Effector CD8-positive, alpha-beta T cell (primary cell): Measurements from ENCODE around the gene RGR.
A peak's percentile ranks its signal among the peaks of the same experiment; 100 is the strongest.
"Not testable (repeated sequence)": the region's sequence is repeated elsewhere in the genome, so short reads cannot be mapped to it uniquely, and the experiment has no call there.

Experiments used
- DNase-seq: peaks from one replicate; lab custom pipeline; 2025; lab: John Stamatoyannopoulos, UW

RGR gene

DNA sequence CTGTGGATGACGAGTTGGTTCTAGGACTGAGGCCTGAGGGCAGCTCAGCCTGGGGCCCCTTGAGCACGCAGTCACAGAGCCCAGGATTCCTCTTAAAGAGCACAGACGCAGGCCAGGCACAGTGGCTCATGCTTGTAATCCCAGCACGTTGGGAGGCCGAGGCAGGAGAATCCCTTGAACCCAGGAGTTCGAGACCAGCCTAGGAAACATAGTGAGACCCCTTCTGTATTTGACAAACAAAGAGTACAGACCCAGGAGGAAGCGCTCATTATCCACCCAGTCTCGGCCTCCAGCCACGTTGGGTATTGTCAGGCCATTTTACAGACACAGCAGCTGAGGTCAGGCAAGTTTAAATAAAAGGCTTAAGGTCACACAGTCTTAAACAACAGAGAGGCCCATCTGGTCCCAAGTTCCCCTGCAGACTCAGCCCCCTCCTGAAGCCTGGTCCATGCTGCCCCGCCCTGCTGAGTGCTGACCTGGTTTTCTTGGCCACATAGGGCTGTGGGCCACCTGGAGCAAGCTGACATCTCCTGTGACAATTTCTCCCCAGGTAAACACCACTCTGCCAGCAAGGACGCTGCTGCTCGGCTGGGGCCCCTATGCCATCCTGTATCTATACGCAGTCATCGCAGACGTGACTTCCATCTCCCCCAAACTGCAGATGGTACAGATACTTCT lies 12.6 kb downstream of the RGR start:
- no peak for DNase-seq

DNA sequence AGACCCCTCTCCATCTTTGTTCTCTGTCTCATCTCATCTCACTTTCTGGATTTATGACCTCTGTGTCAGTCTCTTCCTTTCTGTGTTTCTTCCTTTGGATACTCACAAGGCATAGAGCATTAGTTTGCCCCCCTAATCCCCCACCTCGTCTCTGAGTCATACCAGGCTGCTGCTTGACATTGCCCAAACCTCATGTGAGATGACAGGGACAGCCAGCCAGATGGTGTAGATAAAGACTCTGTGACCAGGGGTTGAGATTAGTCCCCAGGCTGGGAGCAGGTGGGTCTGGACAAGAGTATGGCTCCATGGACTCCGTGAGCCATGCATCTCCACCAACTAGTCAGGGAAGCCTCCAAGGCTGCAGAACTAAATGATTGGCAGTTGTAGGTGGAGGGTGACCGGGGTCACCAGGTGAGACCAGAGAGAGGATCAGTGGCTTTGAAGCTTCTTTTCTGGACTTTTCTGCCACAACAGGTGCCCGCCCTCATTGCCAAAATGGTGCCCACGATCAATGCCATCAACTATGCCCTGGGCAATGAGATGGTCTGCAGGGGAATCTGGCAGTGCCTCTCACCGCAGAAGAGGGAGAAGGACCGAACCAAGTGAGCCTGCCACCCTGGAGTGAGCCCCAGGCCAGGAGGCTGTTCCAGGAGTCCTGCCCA lies 13.3 kb downstream of the RGR start:
- no peak for DNase-seq

DNA sequence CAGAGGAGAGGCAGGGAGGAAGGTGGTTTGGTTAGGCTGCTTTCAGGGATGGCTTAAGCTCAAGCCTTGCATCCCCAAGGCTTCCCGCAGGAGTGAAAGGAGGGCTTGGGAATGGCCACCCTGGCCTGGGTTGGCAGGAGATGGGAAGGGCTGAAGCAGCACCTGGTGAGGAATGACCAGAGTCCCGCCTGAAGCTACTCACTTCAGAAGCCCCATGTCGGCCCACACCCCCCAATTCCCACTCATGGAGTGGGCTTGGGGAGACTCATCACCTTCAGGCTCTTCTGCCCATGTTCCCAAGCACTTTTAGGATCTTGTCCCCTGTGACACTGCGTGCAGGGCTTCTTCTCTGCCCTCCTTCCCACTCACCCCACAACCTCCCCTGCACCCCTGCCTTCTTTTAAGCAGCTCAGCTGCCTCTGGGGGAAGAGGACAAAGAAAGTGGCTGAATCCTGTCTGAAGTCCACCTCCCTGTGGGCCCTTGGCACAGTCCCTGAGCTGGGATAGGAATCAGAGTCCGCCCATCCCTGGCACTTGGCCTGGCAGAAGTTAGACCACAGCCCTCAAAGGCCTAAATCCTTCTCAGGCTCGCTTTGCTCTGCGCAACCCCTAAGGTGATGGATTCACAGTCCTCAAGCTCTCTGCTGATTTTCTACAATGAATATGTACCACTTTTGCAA lies 16.5 kb downstream of the RGR start:
- DNase-seq, result no peak

DNA sequence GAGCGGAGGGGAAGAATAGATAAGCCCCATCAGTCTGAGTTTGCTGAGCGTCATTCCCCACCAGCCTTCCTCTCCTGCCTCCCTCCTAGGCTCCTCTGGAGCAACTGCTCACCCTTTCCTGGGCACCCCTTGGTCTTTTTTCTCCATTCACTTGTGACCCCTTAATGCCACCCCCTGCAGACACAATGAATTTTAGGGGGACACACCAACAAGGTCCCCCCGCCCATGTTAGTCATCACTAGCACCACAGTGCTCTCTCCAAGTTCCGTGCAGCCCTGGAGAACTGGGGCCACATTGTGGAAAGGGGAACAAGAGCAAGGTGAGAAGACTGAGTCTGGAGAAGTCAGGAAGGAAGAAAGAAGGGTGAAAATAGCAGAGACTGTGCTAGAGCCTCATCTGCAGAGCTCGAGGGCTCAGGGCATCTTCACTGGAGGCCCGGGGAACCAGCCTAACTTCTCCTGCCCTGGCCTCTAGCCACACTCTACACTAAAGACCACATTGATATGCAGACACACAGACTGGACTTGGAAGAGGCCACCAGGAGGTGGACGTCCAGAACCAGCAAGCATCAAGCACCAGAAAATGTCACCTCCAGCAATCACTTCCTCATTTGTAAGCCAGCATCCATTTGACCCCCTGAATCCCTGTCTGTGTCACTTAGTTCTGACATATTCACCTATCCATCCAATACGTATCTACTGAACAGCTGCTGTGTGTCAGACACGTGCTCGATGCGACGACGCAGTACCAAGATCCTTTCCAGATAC lies 17.5 kb downstream of the RGR start:
- DNase-seq, result no peak

DNA sequence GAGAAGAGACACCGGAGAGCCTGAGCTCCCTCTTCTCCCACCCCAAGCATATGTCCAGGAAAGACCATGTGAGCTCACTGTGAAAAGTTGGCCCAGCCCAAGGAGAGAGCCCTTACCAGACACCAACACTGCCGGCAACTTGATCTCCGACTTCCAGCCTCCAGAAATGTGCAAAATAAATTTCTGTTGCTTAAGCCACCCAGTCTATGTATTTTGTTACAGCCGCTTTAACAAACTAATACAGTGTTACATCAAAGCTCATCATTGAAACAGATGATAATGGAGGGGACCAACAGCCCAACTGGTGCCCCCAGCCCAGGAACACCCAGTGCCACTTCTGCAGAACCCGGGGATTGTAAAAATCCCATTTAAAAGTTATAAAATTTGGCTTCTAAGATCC lies 18.9 kb downstream of the RGR start:
- DNase-seq, result no peak

DNA sequence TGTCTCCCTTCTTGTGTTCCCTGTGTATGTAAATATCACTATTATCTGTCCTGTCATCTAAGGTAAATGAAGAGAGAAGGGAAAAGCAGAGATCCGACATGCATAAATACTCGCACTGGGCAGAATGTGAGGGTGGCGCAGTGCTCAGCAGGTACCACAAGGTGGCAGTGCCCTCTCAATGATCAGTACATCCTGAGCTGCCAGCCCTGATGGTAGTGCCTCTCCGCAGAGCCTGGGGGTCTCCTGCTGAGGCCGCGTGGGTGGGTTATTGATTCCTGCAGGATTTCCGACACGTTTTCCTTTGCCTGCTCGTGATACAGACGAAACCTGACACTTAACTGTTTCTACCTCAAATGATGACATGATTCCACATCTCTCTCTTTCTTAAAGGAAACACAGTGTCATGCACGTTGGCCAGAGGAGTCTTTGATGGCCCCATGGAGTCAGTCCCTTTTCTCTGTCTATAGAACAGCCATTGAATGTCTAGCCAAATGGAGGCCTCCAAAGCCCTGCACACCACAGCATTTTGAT lies 19.8 kb downstream of the RGR start:
- peak; percentile 49 for DNase-seq

DNA sequence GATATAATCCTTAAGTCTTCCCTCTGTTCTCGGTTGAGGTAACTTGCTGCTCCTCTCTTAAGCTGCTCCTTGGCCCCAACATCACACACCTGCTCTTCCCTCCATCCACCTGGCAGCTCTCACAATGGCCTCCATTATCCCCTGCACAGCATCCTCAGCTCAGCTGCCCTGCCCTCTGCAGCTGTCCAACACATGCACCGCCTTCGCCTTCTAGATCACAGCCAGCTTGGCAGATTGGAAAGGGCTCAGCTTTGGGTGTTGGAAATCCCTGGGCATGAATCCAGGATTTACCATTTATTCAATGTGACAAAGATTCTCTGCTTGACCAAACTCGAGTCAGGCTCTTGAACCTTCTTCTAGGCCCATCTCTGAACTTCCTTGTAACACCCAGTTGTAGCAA lies 20.6 kb downstream of the RGR start:
- no peak for DNase-seq

DNA sequence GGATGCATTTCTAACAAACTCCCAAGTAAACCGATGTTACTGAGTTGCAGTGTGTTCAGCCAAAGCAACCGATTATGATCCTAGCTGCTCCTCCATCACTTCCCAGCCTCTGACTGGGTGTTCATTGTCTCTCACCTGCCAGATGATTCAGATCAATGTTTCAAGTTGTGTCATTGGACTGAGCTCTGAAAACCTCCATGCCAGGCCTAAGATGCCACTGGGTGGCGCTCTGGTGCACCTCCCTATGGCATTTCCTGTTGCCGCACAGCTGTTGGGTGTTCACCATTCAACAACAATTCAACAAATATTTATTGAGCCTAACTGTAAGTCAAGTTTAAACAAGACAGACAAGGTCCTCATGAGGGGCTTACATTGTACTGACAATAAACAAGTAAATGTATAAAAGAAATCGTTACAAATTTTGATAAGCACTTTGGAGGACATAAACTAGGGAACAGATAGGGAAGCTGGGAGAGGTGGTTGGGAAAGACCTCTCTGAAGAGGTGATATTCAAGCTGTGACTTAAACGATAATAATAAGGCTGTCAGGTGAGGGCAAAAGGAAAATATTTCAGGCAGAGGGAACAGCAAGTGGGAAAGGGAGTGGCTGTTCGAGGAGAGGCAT lies 22.8 kb downstream of the RGR start:
- peak; percentile 8 for DNase-seq

DNA sequence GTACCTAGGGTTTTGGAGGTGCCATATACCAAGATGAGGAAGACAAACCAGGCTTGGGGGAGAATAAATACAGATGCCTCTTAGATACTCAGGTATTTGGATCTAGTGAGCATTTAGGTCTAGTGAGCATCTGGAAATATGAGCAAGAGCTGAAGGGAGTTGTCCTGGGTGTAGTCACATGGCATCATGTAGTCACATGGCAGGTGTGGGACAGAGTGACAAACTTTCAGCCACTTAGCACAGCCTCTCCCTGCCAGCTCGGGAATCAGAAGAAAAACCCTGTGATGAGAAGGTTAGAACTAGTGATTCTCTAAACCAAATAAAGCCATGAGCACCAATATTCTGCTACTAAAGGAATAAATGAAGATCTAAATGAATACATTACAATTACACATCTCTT lies 24.3 kb downstream of the RGR start:
- no peak for DNase-seq

DNA sequence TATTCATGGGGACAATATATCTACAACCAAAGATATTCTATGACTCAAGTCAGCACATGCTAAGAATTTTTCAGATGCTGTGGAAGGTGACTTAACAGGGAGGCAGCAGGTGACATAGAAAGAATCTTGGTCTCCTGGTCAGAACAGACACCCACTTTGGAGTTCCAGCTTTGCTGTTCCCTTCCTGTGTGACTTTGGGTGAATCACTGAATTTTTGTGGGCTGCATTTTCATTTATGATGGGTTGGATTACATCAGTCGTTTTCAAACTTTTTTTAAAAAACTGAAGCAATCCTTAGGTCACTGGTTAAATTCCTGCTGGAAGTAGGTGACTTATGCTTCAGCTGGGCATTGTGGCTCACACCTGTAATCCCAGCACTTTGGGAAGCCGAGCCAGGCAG lies 24.9 kb downstream of the RGR start:
- no peak for DNase-seq

DNA sequence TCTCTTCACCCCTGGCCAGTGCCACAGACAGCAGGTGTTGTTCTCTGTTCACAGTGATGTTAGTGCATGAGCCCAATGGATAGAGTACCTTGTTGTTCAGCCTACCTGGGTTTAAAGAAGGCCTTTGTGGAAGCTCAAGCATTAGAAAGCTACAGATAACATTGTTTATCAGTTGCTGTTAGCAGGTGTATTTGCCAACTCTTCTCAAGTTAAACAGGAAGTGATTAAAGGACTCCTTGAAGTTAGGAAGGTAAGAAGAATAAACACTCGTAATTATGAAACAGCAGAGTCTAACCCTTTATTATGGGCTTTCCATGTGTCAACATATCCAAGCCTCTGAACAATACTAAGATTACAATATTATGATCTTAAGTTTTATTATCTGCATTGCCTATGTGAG lies 25.9 kb downstream of the RGR start:
- no peak for DNase-seq

DNA sequence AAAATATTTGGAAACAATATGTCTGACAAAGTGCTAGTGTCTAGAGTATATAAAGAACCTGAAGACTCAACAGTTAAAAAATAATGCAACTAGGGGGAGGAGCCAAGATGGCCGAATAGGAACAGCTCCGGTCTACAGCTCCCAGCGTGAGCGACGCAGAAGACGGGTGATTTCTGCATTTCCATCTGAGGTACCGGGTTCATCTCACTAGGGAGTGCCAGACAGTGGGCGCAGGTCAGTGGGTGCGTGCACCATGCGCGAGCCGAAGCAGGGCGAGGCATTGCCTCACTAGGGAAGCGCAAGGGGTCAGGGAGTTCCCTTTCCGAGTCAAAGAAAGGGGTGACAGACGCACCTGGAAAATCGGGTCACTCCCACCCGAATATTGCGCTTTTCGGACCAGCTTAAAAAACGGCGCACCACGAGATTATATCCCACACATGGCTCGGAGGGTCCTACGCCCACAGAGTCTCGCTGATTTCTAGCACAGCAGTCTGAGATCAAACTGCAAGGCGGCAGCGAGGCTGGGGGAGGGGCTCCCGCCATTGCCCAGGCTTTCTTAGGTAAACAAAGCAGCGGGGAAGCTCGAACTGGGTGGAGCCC lies 35.1 kb downstream of the RGR start:
- DNase-seq, result not testable (repeated sequence)

DNA sequence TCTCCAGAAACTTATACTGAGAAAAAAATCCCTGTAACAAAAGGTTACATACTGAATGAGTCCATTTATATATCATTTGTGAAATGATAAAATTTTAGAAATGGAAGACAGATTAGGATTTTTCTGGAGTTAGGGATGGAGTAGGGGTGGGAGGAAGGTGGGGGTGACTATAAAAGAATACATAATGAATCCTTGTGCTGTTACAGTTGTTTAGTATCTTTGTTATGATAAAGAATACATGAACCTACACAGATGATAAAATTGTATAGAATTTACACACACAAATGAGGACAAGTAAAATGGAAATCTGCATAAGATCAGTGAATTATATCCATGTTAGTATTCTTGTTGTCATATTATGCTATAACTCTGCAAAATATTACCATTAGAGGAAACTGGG lies 41.8 kb downstream of the RGR start:
- no peak for DNase-seq

DNA sequence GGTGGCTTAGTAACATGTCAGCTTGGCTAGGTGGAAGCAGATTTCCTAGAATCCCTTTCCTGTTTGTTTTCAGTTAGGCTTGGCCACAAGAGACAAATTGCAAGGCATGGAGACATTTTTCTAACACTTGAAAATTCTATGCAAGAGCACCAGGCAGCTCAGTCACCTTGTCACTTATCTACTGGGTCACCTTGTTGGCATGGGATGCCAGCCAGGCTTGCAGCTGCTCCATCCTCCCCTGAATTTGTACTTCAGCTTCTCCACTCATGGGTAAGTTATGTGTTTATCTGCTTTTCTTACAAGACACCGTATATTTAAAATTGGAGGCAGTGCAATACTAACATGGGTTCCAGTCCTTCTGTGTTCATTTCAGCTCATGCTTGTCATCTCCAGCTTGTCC lies 43.3 kb downstream of the RGR start:
- DNase-seq, result no peak

DNA sequence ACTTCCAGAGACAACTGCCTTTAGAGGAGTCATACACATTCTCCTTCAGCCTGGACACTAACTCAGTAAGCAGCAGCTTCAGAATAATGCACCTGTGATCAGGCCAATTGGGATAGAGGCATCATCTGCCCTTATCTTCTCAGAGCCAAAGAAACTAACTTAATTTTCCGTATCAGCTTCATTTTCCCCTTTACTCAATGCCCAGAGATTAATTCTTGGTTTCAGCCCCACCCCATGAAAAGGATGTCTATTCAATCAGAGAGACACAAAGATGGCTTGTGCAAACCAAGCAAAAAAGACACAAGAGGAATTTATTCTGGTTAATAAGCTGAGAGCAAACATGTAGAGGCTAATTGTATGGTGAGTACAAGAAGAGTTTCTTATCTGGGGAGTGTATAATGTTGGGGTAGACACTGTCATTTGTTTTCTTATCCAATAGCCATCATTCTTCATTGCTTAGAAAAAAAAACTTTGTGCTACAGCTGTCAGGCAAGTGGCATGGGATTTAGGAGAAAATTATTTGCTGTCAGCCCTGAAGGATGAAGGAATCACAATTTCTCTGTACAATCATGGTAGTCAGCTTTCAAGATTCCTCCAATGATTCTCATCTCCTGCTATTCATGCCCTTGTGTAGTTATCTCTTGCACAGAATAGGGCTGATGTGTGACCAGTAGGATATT lies 44.8 kb downstream of the RGR start:
- no peak for DNase-seq

DNA sequence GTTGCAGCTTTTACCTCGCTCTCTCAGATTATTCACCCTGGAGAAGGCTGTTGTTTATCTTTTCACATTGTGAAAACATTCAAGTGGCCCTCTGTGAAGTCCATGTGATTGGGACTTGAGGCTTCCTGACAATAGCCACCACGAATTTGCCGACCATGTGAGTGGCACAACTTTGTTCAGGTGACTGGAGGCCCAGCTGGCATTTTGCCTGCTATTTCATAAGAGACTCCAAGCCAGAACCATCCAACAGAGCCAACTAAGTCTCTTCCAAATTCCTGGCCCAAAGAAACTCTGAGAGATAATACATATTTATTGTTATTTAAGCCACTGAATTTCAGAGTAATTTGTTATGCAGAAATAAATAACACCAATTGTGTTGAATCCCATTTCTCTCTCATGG lies 45.4 kb downstream of the RGR start:
- no peak for DNase-seq

DNA sequence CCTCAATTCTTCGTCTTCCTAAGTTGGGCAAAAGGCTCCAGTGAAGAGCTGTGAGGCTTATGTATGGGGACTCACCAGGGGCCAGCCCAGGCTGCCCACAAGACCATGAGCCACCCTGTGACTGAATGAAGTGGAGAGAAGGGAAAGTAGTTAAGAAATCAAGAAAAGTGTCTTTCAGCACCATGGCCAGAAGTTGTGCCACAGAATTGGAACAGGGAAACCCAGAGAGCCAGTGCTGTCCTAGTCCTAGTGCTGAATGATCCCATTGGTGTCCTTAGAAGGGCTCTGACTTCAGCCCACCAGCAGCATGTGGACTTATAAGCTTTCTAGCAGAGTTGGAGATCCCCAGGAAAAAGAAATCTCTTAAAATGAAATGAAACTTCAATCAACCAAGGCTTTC lies 46.5 kb downstream of the RGR start:
- no peak for DNase-seq

DNA sequence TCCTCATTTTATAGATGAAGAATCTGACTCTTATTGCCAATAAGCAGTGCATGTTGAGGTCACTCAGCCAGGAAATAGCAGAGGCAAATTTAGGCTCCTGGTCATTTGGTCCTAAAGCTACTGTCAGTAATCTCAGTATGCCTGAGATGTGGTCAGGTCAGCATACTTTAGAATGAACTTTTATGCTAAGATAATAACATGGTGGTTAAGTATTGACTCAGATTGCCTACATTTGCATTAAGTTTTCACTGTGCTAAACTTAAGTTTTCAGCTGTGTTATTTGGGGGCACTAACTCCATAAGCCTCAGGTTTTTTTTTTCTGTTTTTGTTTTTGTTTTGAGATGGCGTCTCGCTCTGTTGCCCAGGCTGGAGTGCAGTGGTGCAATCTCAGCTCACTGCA lies 47.6 kb downstream of the RGR start:
- no peak for DNase-seq

DNA sequence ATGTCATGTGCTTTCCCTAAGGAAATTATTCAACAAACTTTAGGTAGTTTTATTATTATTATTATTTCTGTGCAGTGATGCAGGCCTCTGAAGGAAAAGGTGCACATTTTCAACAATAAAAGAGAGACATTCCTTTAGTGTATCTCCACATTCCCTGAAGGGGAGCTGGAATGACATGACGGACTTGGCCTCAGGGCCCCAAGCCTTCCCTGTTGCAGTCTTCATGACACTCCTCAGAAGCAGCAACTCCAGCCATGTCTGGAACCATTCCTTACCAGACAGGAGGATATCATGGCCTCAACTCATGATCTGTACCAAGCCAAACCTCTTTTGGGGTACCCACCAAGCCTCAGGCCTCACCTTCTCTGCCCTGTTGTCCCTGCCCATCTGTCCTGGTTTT lies 48.3 kb downstream of the RGR start:
- no peak for DNase-seq

DNA sequence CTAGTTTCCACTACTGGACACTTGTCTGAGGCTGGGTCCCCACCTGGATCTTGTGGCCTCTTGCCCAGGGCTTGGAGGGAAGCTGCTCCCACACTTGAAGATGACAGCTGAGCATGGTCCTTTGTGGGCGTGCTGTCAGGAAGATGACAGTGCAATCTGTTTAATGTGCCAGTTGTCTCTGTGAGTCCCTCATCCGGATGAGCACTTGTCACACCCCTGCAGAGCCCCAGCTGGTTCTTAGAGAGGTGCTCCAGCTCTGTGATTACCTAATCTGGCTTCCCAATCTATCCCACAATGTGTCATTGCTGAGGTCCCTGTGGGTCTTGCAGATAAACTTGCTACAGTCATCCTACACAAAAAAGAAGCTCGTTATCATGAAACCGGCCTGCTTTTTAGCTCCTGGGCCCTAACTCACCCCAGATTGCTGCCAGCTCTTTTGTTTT lies 48.7 kb downstream of the RGR start:
- no peak for DNase-seq
